Measurements from ENCODE around the gene MCF2L.

DNA sequence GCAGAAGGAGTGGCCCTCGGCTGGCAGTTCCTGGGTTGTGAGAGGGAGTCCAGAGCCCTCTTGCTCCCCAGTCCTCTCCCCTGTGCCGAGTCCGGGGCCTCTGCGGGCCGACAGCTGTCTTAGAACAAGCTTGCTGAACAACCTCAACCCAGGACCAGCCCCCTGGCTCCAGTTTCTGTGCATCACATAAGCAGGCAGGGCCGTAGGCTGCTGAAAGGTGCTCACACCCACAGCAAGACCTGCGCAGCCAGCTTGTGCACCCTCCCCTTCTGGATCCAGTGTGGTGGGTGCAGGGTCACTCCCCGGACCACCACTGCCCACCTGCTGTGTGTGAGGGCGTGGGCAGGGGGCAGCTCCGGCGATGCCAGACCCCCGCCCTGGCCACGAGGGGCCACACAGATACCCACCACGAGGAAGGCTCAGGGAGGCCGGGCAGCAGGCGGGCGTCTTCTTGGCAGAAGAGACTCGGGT, 111.4 kb downstream of the MCF2L start:
- TF ChIP-seq, protein P1, sequence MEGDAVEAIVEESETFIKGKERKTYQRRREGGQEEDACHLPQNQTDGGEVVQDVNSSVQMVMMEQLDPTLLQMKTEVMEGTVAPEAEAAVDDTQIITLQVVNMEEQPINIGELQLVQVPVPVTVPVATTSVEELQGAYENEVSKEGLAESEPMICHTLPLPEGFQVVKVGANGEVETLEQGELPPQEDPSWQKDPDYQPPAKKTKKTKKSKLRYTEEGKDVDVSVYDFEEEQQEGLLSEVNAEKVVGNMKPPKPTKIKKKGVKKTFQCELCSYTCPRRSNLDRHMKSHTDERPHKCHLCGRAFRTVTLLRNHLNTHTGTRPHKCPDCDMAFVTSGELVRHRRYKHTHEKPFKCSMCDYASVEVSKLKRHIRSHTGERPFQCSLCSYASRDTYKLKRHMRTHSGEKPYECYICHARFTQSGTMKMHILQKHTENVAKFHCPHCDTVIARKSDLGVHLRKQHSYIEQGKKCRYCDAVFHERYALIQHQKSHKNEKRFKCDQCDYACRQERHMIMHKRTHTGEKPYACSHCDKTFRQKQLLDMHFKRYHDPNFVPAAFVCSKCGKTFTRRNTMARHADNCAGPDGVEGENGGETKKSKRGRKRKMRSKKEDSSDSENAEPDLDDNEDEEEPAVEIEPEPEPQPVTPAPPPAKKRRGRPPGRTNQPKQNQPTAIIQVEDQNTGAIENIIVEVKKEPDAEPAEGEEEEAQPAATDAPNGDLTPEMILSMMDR (IDR thresholded peaks at IDR 0.05): no peak
- no peak for TF ChIP-seq POLR2A (IDR thresholded peaks at IDR 0.05)
